Fibroblast of mammary gland (primary cell): ENCODE data around the gene MARK3.

Experiments used
- DNase-seq: peaks from one replicate; pipeline ENCODE4 v3.0.0-alpha.2; 2010; ENCODE audit warnings: low read depth
- H3K4me3 ChIP-seq: 2 replicates; pipeline ENCODE4 v1.5.1; 2011; ENCODE audit warnings: low read depth, mild to moderate bottlenecking, low read length, moderate library complexity; ENCODE audit not compliant: control insufficient read depth
- CTCF ChIP-seq: conservative IDR thresholded peaks from 2 replicates; pipeline ENCODE4 v1.5.1; 2011; ENCODE audit warnings: low read depth, low read length, inconsistent platforms; ENCODE audit not compliant: control insufficient read depth, insufficient read depth

Gene MARK3

DNA sequence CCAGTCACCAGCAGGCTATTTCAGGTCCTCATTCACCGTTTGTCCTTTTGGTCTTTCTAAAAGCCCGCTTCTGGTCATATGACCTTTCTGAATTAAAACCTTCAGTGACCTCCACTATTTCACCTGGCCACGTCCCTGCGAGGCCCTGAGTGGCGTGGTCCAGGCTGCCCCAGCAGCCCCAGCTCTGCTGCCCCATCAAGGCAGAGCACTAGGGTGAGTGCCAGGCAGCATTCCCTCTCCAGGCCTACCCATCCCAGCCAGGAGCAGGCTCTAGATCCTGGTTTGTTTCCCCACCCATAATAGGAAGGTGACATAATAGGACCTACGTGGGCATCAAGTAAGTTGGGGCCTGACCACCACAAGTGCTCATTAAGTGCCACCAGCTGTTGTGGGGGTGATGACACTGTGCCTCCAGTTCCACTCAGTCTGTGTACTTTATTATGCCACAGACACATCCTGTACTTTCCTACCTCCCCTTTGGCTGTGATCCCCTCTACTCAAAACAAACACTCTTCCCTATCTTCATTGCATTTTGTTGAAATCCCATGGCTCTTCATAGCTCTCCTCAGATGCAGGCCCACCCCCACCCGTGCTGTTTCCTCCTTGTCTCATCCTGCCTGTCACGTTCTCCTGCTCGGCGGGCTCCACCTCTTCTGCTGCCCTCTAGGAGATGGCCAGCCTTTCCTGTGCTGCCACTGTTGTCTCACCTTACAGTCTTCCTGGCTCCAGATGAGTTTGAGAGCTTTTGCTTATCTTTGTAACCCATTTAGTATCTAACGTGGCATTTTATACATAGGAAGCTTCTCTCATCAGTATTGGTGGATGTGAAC lies 116.0 kb downstream of the MARK3 start:
- DNase-seq: no peak
- TF ChIP-seq CTCF: no peak
- H3K4me3 ChIP-seq: no peak overlapping the region

- H3K4me3 ChIP-seq: no peak overlapping the region
- no peak for TF ChIP-seq CTCF
- DNase-seq: no peak
Measured at GRCh38 chr14:103501921-103502669, 116.9 kb downstream of the MARK3 start.

DNA sequence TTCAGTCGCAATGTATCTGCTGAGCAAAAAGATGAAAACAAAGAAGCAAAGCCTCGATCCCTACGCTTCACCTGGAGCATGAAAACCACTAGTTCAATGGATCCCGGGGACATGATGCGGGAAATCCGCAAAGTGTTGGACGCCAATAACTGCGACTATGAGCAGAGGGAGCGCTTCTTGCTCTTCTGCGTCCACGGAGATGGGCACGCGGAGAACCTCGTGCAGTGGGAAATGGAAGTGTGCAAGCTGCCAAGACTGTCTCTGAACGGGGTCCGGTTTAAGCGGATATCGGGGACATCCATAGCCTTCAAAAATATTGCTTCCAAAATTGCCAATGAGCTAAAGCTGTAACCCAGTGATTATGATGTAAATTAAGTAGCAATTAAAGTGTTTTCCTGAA lies 117.7 kb downstream of the MARK3 start:
- H3K4me3 ChIP-seq: no peak overlapping the region
- TF ChIP-seq CTCF: no peak
- DNase-seq: no peak

DNA sequence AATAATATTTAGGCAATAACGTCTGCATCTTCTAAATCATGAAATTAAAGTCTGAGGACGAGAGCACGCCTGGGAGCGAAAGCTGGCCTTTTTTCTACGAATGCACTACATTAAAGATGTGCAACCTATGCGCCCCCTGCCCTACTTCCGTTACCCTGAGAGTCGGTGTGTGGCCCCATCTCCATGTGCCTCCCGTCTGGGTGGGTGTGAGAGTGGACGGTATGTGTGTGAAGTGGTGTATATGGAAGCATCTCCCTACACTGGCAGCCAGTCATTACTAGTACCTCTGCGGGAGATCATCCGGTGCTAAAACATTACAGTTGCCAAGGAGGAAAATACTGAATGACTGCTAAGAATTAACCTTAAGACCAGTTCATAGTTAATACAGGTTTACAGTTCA lies 118.1 kb downstream of the MARK3 start:
- DNase-seq: no peak
- no peak overlapping the region for H3K4me3 ChIP-seq
- no peak for TF ChIP-seq CTCF

DNA sequence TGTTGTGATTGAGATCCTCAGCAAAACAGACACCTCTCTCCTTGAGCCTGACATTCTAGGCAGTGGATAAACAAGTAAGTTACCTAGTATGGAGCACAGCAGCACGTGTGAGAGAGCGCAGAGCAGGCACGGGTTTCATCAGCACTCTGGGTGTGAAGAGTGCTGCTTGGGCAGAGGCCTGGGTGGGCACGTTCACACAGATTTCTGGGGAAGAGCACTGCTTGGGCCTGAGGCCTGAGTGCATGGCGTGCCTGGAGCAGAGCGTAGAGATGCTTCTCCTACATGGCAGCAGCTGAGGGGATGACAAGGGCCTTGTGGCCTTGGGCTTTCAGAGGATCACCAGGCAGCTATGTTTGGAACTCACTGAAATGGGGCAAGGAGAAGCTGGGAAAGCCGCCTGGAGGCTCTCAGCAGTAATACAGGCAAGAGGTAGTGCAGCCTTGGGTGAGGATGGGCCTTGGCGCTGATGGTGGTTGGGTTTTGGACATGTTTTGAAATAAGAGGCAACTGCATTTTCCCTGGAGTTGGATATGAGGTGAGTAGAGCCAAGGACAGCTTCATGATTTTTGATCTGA lies 119.9 kb downstream of the MARK3 start:
- H3K4me3 ChIP-seq: no peak overlapping the region
- no peak for DNase-seq
- peak; percentile 8 for TF ChIP-seq CTCF

- no peak overlapping the region for H3K4me3 ChIP-seq
- TF ChIP-seq CTCF: no peak
- no peak for DNase-seq
Measured at GRCh38 chr14:103507751-103508150, 122.5 kb downstream of the MARK3 start.
